Trophoblast cell (in vitro differentiated cells and primary cell): ENCODE data around the gene MPIG6B.
"Not testable (repeated sequence)": the region's sequence is repeated elsewhere in the genome, so short reads cannot be mapped to it uniquely, and the experiment has no call there.

Experiments
- DNase-seq, 2 donors: peaks; one replicate each; pipeline ENCODE4 v3.0.0-alpha.2; 2016
- H2AFZ ChIP-seq: 2 replicates; pipeline ENCODE4 v1.6.1; 2013; ENCODE audit warnings: low read length, moderate library complexity, mild to moderate bottlenecking; ENCODE audit not compliant: insufficient read depth, poor library complexity
- H2AK5ac ChIP-seq: 2 replicates; pipeline ENCODE4 v1.6.1; 2013; ENCODE audit warnings: mild to moderate bottlenecking, low read length
- H2BK120ac ChIP-seq: 2 replicates; pipeline ENCODE4 v1.6.1; 2013; ENCODE audit warnings: low read length, mild to moderate bottlenecking, moderate library complexity; ENCODE audit not compliant: insufficient read depth, poor library complexity
- H2BK12ac ChIP-seq: 2 replicates; pipeline ENCODE4 v1.6.1; 2013; ENCODE audit warnings: mild to moderate bottlenecking, low read length, moderate library complexity
- H2BK5ac ChIP-seq: 2 replicates; pipeline ENCODE4 v1.6.1; 2013; ENCODE audit warnings: low read length, low read depth, moderate library complexity, mild to moderate bottlenecking; ENCODE audit not compliant: poor library complexity
- H3K14ac ChIP-seq: 2 replicates; pipeline ENCODE4 v1.6.1; 2013; ENCODE audit warnings: mild to moderate bottlenecking, low read length
- H3K18ac ChIP-seq: 2 replicates; pipeline ENCODE4 v1.6.1; 2013; ENCODE audit warnings: mild to moderate bottlenecking, low read length
- H3K23ac ChIP-seq: 2 replicates; pipeline ENCODE4 v1.6.1; 2013; ENCODE audit warnings: low read length
- H3K27ac ChIP-seq: 2 replicates; pipeline ENCODE4 v1.5.1; 2013; ENCODE audit warnings: low read depth, mild to moderate bottlenecking, inconsistent platforms, low read length, moderate library complexity
- H3K27me3 ChIP-seq: 2 replicates; pipeline ENCODE4 v1.6.1; 2013; ENCODE audit warnings: inconsistent platforms, mild to moderate bottlenecking, low read length, moderate library complexity; ENCODE audit not compliant: insufficient read depth
- H3K36me3 ChIP-seq, 2 experiments: 1 replicate in 1 of 2; 2 replicates in 1 of 2; pipeline ENCODE4 v1.6.1; 2013; ENCODE audit warnings: low read length in 2 of 2, mild to moderate bottlenecking in 2 of 2, moderate library complexity in 1 of 2; ENCODE audit not compliant: insufficient read depth in 2 of 2, control insufficient read depth in 1 of 2
- H3K4ac ChIP-seq: 2 replicates; pipeline ENCODE4 v1.6.1; 2013; ENCODE audit warnings: low read depth, mild to moderate bottlenecking, low read length, moderate library complexity
- H3K4me1 ChIP-seq, 2 experiments: 1 replicate in 1 of 2; 2 replicates in 1 of 2; pipeline ENCODE4 v1.6.1; 2013; ENCODE audit warnings: low read length in 2 of 2, mild to moderate bottlenecking in 2 of 2, moderate library complexity in 1 of 2; ENCODE audit not compliant: insufficient read depth in 2 of 2, control insufficient read depth in 1 of 2
- H3K4me2 ChIP-seq: 2 replicates; pipeline ENCODE4 v1.6.1; 2013; ENCODE audit warnings: inconsistent platforms, mild to moderate bottlenecking, low read length, moderate library complexity
- H3K4me3 ChIP-seq: 2 replicates; pipeline ENCODE4 v1.5.1; 2013; ENCODE audit warnings: mild to moderate bottlenecking, low read depth, low read length, inconsistent platforms
- H3K79me1 ChIP-seq: one replicate; pipeline ENCODE4 v1.6.1; 2013; ENCODE audit warnings: low read length
- H3K79me2 ChIP-seq: 2 replicates; pipeline ENCODE4 v1.6.1; 2013; ENCODE audit warnings: low read length, mild to moderate bottlenecking; ENCODE audit not compliant: control insufficient read depth, insufficient read depth, poor library complexity
- H3K9ac ChIP-seq: 2 replicates; pipeline ENCODE4 v1.6.1; 2013; ENCODE audit warnings: mild to moderate bottlenecking, low read length
- H3K9me3 ChIP-seq: 2 replicates; pipeline ENCODE4 v1.6.1; 2013; ENCODE audit warnings: low read depth, mild to moderate bottlenecking, control low read depth, inconsistent platforms, low read length; ENCODE audit not compliant: insufficient read depth
- H4K12ac ChIP-seq: 2 replicates; pipeline ENCODE4 v1.6.1; 2013; ENCODE audit warnings: low read depth, mild to moderate bottlenecking, low read length, moderate library complexity
- H4K8ac ChIP-seq: 2 replicates; pipeline ENCODE4 v1.6.1; 2013; ENCODE audit warnings: low read depth, mild to moderate bottlenecking, low read length, moderate library complexity
- H4K91ac ChIP-seq: one replicate; pipeline ENCODE4 v1.6.1; 2013; ENCODE audit warnings: low read depth, mild to moderate bottlenecking, low read length, moderate library complexity
- WGBS: extraction: QIAGEN DNeasy Blood & Tissue Kit; methylation state at CpG from one replicate; pipeline ENCODE4 v1.1.7; 2013; ENCODE audit warnings: missing lambda C conversion rate; ENCODE audit not compliant: insufficient read length, insufficient coverage; ENCODE audit errors: extremely low coverage; 5-methylcytosine and 5-hydroxymethylcytosine counted together

MPIG6B gene

GRCh38 chr6:31707701-31708100 is 15.5 kb upstream of the MPIG6B start:
- Histone ChIP-seq H2AK5ac (no peak overlapping the region), H3K18ac (no peak overlapping the region), H3K4me3 (no peak overlapping the region), H3K9me3 (peaks cover 2% of the 10 kb centered on the region), H3K4me2 (no peak overlapping the region), H2AFZ (no peak overlapping the region), H3K14ac (no peak overlapping the region), H3K79me1 (peaks cover 4% of the 10 kb centered on the region), H2BK5ac (no peak overlapping the region), H3K23ac (no peak overlapping the region), H3K36me3 (no peaks in the 10 kb centered on the region), H3K4me1 (no peaks in the 10 kb centered on the region), H3K27me3 (no peaks in the 10 kb centered on the region), H2BK12ac (no peak overlapping the region), H4K91ac (no peak overlapping the region), H3K9ac (no peak overlapping the region), H4K8ac (no peak overlapping the region), H4K12ac (no peak overlapping the region), H2BK120ac (no peak overlapping the region), H3K27ac (no peak overlapping the region), H3K79me2 (peaks cover 1% of the 10 kb centered on the region), H3K4ac (no peak overlapping the region)
- DNase-seq: no peak
- no CpG with 5 or more reads among the region's 10 CpGs for WGBS

GRCh38 chr6:31708224-31708623 is 14.9 kb upstream of the MPIG6B start:
- no peak overlapping the region for H4K12ac ChIP-seq

GRCh38 chr6:31709157-31709556 is 14.0 kb upstream of the MPIG6B start:
- not testable (repeated sequence) for H3K4me2 ChIP-seq, H3K4me3 ChIP-seq, H4K12ac ChIP-seq, H3K36me3 ChIP-seq, H3K27me3 ChIP-seq, H4K91ac ChIP-seq, H2AFZ ChIP-seq, H2BK5ac ChIP-seq, DNase-seq, H3K23ac ChIP-seq, H3K9ac ChIP-seq, H3K14ac ChIP-seq, H2BK120ac ChIP-seq, H2BK12ac ChIP-seq, H3K79me2 ChIP-seq, H2AK5ac ChIP-seq, H3K4me1 ChIP-seq, H4K8ac ChIP-seq, H3K79me1 ChIP-seq, H3K4ac ChIP-seq, H3K9me3 ChIP-seq, H3K18ac ChIP-seq, H3K27ac ChIP-seq
- WGBS: no CpG with 5 or more reads among the region's 11 CpGs

More at GRCh38 chr6:31708224-31708623, 14.9 kb upstream of the MPIG6B start:
- peaks cover 2% of the 10 kb centered on the region for H3K9me3 ChIP-seq
- H3K79me2 ChIP-seq: no peaks in the 10 kb centered on the region
- H3K27ac ChIP-seq: no peak overlapping the region
- H3K18ac ChIP-seq: no peak overlapping the region
- H3K23ac ChIP-seq: no peak overlapping the region
- H2BK120ac ChIP-seq: no peak overlapping the region
- H3K14ac ChIP-seq: no peak overlapping the region
- H3K4me1 ChIP-seq: no peaks in the 10 kb centered on the region
- H3K79me1 ChIP-seq: no peaks in the 10 kb centered on the region
- no peak for DNase-seq
- H3K4me3 ChIP-seq: no peak overlapping the region
- H3K36me3 ChIP-seq: no peaks in the 10 kb centered on the region
- H3K27me3 ChIP-seq: no peaks in the 10 kb centered on the region
- H2AFZ ChIP-seq: no peak overlapping the region
- no peak overlapping the region for H4K8ac ChIP-seq
- H2AK5ac ChIP-seq: no peak overlapping the region
- no peak overlapping the region for H2BK5ac ChIP-seq
- no peak overlapping the region for H4K91ac ChIP-seq
- WGBS: no CpG with 5 or more reads among the region's 3 CpGs
- H2BK12ac ChIP-seq: no peak overlapping the region
- H3K4ac ChIP-seq: no peak overlapping the region
- no peak overlapping the region for H3K4me2 ChIP-seq
- H3K9ac ChIP-seq: no peak overlapping the region

GRCh38 chr6:31710523-31711219 is 12.5 kb upstream of the MPIG6B start:
- Histone ChIP-seq H3K27ac (no peak overlapping the region), H3K79me1 (peaks cover 2% of the 10 kb centered on the region), H3K27me3 (no peaks in the 10 kb centered on the region), H3K18ac (no peak overlapping the region), H3K9me3 (peaks cover 2% of the 10 kb centered on the region), H3K4ac (no peak overlapping the region), H2AK5ac (no peak overlapping the region), H3K9ac (no peak overlapping the region), H2BK5ac (no peak overlapping the region), H3K14ac (no peak overlapping the region), H4K91ac (no peak overlapping the region), H3K4me2 (no peak overlapping the region), H3K23ac (no peak overlapping the region), H3K79me2 (no peaks in the 10 kb centered on the region), H3K4me1 (peaks cover 6 to 11% of the 10 kb centered on the region in 2 experiments), H2AFZ (no peak overlapping the region), H3K4me3 (no peak overlapping the region), H4K8ac (no peak overlapping the region), H2BK120ac (no peak overlapping the region), H3K36me3 (no peaks in the 10 kb centered on the region), H2BK12ac (no peak overlapping the region), H4K12ac (no peak overlapping the region)
- DNase-seq: no peak
- WGBS: no CpG with 5 or more reads among the region's 5 CpGs
